Measurements from ENCODE around the gene SLC12A9. TPM values are rescaled to one million over a fixed set of nuclear protein-coding genes. Genes with fewer than 3 reads are reported as not detected.

Gene SLC12A9
- total RNA-seq, 4 donors from 2014 or later, result 15.2 to 27.9 (median 17.2) TPM

DNA sequence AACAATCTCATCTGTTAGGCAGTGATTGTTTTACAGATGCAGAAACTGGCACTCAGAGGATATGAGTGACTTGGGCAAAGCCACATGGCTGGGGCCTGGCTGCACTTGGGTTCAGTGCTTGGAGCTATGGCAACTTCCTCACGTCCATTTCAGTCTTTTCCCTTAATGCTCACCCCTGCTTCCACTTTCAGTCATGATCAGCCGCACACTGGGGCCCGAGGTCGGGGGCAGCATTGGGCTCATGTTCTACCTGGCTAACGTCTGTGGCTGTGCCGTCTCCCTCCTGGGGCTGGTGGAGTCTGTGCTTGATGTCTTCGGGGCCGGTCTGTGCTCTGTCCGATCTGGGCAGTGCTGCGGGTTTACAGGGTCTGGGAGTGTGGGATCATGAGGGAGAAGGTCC, 3.0 kb downstream of the SLC12A9 start:
- H3K4me3 ChIP-seq (replicated peaks in 1 of 3), result no peak overlapping the region
- H3K36me3 ChIP-seq, result no peaks in the 10 kb centered on the region
- intact Hi-C loops (cut with DNase I), result loop anchor here (10.0 kb wide), 1 partner anchor 151 kb away; the partner anchor contains the start of gene POP7
- 83 to 96% methylated on average over 10 of the region's 10 CpGs for WGBS, 2 donors
- H3K9me3 ChIP-seq, result no peaks in the 10 kb centered on the region
- no peak for DNase-seq
- H3K4me1 ChIP-seq, result peaks cover 7 to 16% of the 10 kb centered on the region in 2 donors
- no peaks in the 10 kb centered on the region for H3K27me3 ChIP-seq
- no peak for TF ChIP-seq POLR2A (IDR thresholded peaks at IDR 0.05)
- TF ChIP-seq, protein P1, sequence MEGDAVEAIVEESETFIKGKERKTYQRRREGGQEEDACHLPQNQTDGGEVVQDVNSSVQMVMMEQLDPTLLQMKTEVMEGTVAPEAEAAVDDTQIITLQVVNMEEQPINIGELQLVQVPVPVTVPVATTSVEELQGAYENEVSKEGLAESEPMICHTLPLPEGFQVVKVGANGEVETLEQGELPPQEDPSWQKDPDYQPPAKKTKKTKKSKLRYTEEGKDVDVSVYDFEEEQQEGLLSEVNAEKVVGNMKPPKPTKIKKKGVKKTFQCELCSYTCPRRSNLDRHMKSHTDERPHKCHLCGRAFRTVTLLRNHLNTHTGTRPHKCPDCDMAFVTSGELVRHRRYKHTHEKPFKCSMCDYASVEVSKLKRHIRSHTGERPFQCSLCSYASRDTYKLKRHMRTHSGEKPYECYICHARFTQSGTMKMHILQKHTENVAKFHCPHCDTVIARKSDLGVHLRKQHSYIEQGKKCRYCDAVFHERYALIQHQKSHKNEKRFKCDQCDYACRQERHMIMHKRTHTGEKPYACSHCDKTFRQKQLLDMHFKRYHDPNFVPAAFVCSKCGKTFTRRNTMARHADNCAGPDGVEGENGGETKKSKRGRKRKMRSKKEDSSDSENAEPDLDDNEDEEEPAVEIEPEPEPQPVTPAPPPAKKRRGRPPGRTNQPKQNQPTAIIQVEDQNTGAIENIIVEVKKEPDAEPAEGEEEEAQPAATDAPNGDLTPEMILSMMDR (IDR thresholded peaks at IDR 0.05), result no peak
- H3K27ac ChIP-seq, result no peak overlapping the region

DNA sequence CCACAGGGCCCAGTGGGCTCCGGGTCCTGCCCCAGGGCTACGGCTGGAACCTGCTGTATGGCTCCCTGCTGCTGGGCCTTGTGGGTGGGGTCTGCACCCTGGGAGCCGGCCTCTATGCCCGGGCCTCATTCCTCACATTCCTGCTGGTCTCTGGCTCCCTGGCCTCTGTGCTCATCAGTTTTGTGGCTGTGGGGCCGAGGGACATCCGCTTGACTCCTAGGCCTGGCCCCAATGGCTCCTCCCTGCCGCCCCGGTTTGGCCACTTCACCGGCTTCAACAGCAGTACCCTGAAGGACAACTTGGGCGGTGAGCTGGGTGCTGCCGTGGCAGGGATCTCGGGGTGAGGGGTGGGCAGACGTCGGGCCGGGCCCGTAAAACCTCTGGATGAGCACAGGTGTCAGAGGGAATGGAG, 4.4 kb downstream of the SLC12A9 start:
- WGBS, 2 donors, result 95 to 97% methylated on average over 12 to 15 of the region's 16 CpGs
- H3K36me3 ChIP-seq, result peaks cover 0 to 5% of the 10 kb centered on the region in 2 donors

DNA sequence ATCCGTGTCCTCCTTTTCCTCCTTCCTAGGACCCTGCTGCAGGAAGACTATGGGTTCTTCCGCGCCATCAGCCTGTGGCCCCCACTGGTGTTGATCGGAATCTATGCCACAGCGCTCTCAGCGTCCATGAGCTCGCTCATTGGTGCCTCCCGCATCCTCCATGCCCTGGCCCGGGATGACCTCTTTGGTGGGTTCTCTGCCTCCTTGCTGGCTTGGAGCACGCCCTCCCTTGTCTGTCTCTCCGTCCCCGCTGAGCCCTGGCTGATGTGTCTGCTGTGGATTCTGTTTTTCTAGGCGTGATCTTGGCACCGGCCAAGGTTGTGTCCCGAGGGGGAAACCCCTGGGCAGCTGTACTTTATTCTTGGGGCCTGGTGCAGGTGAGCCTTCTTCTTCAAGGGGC, 7.3 kb downstream of the SLC12A9 start:
- no peak overlapping the region for H3K4me3 ChIP-seq (replicated peaks in 1 of 3)
- no peaks in the 10 kb centered on the region for H3K4me1 ChIP-seq
- TF ChIP-seq, protein P1 (IDR thresholded peaks at IDR 0.05), result no peak
- TF ChIP-seq POLR2A (IDR thresholded peaks at IDR 0.05), result no peak
- no peaks in the 10 kb centered on the region for H3K9me3 ChIP-seq
- DNase-seq, result no peak
- peaks cover 0 to 5% of the 10 kb centered on the region in 2 donors for H3K36me3 ChIP-seq
- intact Hi-C loops (cut with DNase I), result loop anchor here (10.0 kb wide), 1 partner anchor 155 kb away; the partner anchor contains the start of gene POP7
- WGBS, 2 donors, result 87 to 92% methylated on average over 12 to 15 of the region's 15 CpGs
- H3K27ac ChIP-seq, result no peak overlapping the region
- H3K27me3 ChIP-seq, result no peaks in the 10 kb centered on the region

More for the DNA sequence above, 4.4 kb downstream of the SLC12A9 start:
- no peak overlapping the region for H3K4me3 ChIP-seq (replicated peaks in 1 of 3)
- H3K27ac ChIP-seq, result no peak overlapping the region
- no peak for DNase-seq
- H3K27me3 ChIP-seq, result no peaks in the 10 kb centered on the region
- H3K4me1 ChIP-seq, result peaks cover 4 to 14% of the 10 kb centered on the region in 2 donors
- intact Hi-C loops (cut with DNase I), result loop anchor here (10.0 kb wide), 1 partner anchor 152 kb away; the partner anchor contains the start of gene POP7
- no peaks in the 10 kb centered on the region for H3K9me3 ChIP-seq
- TF ChIP-seq POLR2A (IDR thresholded peaks at IDR 0.05), result no peak
- TF ChIP-seq, protein P1 (IDR thresholded peaks at IDR 0.05), result no peak

DNA sequence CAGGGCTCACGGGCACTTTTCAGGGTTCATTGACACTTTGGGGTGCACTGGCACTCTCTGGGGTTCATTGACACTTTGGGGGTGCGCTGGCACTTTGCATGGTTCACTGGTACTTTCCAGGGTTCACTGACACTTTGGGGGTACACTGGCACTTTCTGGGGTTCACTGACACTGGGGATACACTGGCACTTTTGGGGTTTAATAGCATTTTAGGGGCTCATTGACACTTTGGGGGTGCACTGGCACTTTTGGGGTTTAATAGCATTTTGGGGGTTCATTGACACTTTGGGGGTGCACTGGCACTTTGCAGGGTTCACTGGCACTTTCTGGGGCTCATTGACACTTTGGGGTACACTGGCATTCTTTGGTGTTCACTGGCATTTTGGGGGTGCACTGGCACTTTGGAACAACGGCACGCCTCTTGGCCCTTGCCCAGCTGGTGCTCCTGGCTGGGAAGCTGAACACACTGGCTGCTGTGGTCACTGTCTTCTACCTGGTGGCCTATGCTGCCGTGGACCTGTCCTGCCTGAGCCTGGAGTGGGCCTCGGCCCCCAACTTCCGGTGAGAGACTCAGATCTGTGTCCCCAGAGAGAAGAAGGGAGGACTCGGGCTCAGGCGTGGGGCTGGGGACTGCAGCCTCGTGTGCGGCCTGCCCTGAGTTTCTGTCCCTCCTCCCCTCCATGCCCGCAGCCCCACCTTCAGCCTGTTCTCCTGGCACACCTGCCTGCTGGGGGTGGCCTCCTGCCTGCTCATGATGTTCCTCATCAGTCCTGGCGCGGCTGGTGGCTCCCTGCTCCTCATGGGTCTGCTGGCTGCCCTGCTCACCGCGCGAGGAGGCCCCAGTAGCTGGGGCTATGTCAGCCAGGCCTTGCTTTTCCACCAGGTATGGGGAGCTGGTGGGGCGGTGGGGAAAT, 8.4 kb downstream of the SLC12A9 start:
- Histone ChIP-seq H3K9me3 (no peaks in the 10 kb centered on the region), H3K27ac (no peak overlapping the region), H3K36me3 (peaks cover 0 to 5% of the 10 kb centered on the region in 2 donors), H3K4me3 (replicated peaks in 1 of 3) (no peak overlapping the region), H3K4me1 (peaks cover 0 to 4% of the 10 kb centered on the region in 2 donors), H3K27me3 (no peaks in the 10 kb centered on the region)
- intact Hi-C loops (cut with DNase I), result no loop called here
- TF ChIP-seq POLR2A (IDR thresholded peaks at IDR 0.05), result no peak
- TF ChIP-seq, protein P1 (IDR thresholded peaks at IDR 0.05), result no peak
- no peak for DNase-seq
- 90 to 94% methylated on average over 6 to 18 of the region's 18 CpGs for WGBS, 2 donors

DNA sequence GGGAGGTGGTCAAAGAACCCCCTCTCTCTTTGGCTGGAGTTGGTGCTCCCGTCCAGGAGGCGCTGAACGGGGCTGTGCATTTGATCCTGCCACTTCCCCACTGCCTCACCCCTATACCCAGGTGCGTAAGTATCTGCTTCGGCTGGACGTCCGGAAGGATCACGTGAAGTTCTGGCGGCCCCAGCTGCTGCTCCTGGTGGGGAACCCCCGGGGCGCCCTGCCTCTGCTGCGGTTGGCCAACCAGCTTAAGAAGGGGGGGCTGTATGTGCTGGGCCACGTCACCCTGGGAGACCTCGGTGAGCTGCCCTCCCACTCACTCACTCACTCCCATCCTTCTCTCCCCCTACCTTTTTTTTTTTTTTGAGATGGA, 9.1 kb downstream of the SLC12A9 start:
- H3K27me3 ChIP-seq, result no peaks in the 10 kb centered on the region
- H3K9me3 ChIP-seq, result no peaks in the 10 kb centered on the region
- intact Hi-C loops (cut with DNase I), result no loop called here
- TF ChIP-seq, protein P1 (IDR thresholded peaks at IDR 0.05), result no peak
- no peak for TF ChIP-seq POLR2A (IDR thresholded peaks at IDR 0.05)
- no peak overlapping the region for H3K27ac ChIP-seq
- no peak for DNase-seq
- H3K36me3 ChIP-seq, result peaks cover 0 to 5% of the 10 kb centered on the region in 2 donors
- H3K4me3 ChIP-seq (replicated peaks in 1 of 3), result no peak overlapping the region
- 88 to 96% methylated on average over 14 of the region's 14 CpGs for WGBS, 2 donors
- H3K4me1 ChIP-seq, result peaks cover 3 to 10% of the 10 kb centered on the region in 2 donors
